ENCODE data around the gene CPNE5.

- TF ChIP-seq, protein P1, sequence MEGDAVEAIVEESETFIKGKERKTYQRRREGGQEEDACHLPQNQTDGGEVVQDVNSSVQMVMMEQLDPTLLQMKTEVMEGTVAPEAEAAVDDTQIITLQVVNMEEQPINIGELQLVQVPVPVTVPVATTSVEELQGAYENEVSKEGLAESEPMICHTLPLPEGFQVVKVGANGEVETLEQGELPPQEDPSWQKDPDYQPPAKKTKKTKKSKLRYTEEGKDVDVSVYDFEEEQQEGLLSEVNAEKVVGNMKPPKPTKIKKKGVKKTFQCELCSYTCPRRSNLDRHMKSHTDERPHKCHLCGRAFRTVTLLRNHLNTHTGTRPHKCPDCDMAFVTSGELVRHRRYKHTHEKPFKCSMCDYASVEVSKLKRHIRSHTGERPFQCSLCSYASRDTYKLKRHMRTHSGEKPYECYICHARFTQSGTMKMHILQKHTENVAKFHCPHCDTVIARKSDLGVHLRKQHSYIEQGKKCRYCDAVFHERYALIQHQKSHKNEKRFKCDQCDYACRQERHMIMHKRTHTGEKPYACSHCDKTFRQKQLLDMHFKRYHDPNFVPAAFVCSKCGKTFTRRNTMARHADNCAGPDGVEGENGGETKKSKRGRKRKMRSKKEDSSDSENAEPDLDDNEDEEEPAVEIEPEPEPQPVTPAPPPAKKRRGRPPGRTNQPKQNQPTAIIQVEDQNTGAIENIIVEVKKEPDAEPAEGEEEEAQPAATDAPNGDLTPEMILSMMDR (IDR thresholded peaks at IDR 0.05), result no peak
- no peak for TF ChIP-seq POLR2A (IDR thresholded peaks at IDR 0.05)
These were observed 96.2 kb downstream of the CPNE5 start for GRCh38 chr6:36743032-36743431.
